ENCODE measurements around the gene FOXM1.

- TF ChIP-seq, protein P1, sequence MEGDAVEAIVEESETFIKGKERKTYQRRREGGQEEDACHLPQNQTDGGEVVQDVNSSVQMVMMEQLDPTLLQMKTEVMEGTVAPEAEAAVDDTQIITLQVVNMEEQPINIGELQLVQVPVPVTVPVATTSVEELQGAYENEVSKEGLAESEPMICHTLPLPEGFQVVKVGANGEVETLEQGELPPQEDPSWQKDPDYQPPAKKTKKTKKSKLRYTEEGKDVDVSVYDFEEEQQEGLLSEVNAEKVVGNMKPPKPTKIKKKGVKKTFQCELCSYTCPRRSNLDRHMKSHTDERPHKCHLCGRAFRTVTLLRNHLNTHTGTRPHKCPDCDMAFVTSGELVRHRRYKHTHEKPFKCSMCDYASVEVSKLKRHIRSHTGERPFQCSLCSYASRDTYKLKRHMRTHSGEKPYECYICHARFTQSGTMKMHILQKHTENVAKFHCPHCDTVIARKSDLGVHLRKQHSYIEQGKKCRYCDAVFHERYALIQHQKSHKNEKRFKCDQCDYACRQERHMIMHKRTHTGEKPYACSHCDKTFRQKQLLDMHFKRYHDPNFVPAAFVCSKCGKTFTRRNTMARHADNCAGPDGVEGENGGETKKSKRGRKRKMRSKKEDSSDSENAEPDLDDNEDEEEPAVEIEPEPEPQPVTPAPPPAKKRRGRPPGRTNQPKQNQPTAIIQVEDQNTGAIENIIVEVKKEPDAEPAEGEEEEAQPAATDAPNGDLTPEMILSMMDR (IDR thresholded peaks at IDR 0.05), result peak; percentile 97
- no peak for TF ChIP-seq ZFX (IDR thresholded peaks at IDR 0.05; ENCODE audit: borderline replicate concordance)
These were observed 23.3 kb downstream of the FOXM1 start for GRCh38 chr12:2853626-2854025.
